KMS-11 (cell line): ENCODE results near the gene RNF34.
"Not testable (repeated sequence)": the region's sequence is repeated elsewhere in the genome, so short reads cannot be mapped to it uniquely, and the experiment has no call there.

Experiments
- H2AFZ ChIP-seq: fragments of 200-600 bp; sonication (generic); 2 replicates; pipeline ENCODE4 v1.6.1; 2016; ENCODE audit warnings: antibody characterized with exemption, mixed run types, low read depth
- H3K27ac ChIP-seq: fragments of 200-600 bp; sonication (generic); 2 replicates; pipeline ENCODE4 v1.6.1; 2016; ENCODE audit warnings: mild to moderate bottlenecking, mixed run types
- H3K27me3 ChIP-seq: fragments of 200-600 bp; sonication (generic); 2 replicates; pipeline ENCODE4 v1.6.1; 2017; ENCODE audit warnings: mild to moderate bottlenecking, low read depth, mixed run types, moderate library complexity; ENCODE audit not compliant: insufficient read depth
- H3K36me3 ChIP-seq: fragments of 200-600 bp; sonication (generic); 2 replicates; pipeline ENCODE4 v1.6.1; 2017; ENCODE audit warnings: mild to moderate bottlenecking, mixed run types; ENCODE audit not compliant: insufficient read depth
- H3K4me1 ChIP-seq: fragments of 200-600 bp; sonication (generic); 2 replicates; pipeline ENCODE4 v1.6.1; 2016; ENCODE audit warnings: mild to moderate bottlenecking, low read depth, mixed run types; ENCODE audit not compliant: poor library complexity, severe bottlenecking
- H3K4me2 ChIP-seq: fragments of 200-600 bp; sonication (generic); 2 replicates; pipeline ENCODE4 v1.7.0; 2016; ENCODE audit warnings: mild to moderate bottlenecking, mixed run types
- H3K4me3 ChIP-seq: fragments of 200-600 bp; sonication (generic); IDR thresholded peaks from 2 replicates; pipeline ENCODE4 v1.6.1; 2017; ENCODE audit warnings: low read depth, low read length, mixed read lengths; ENCODE audit not compliant: insufficient read depth
- H3K79me2 ChIP-seq: fragments of 200-600 bp; sonication (generic); 2 replicates; pipeline ENCODE4 v1.6.1; 2016; ENCODE audit warnings: low read depth, mixed run types; ENCODE audit not compliant: insufficient read depth
- H3K9ac ChIP-seq: fragments of 200-600 bp; sonication (generic); 2 replicates; pipeline ENCODE4 v1.6.1; 2016; ENCODE audit warnings: mild to moderate bottlenecking, mixed run types
- H4K20me1 ChIP-seq: fragments of 200-600 bp; sonication (generic); 2 replicates; pipeline ENCODE4 v1.6.1; 2016; ENCODE audit warnings: mild to moderate bottlenecking, mixed run types; ENCODE audit not compliant: insufficient read depth
- TF ChIP-seq, protein P1 (sequence below): fragments of 200-600 bp; sonication (generic); conservative IDR thresholded peaks from 2 replicates; pipeline ENCODE4 v1.6.1; 2017; ENCODE audit warnings: low read depth, mild to moderate bottlenecking, antibody characterized with exemption, low read length, moderate library complexity, mixed read lengths

RNF34 gene

GRCh38 chr12:121365416-121366062, 34.4 kb upstream of the RNF34 start:
- no peaks in the 10 kb centered on the region for H3K79me2 ChIP-seq
- TF ChIP-seq, protein P1, sequence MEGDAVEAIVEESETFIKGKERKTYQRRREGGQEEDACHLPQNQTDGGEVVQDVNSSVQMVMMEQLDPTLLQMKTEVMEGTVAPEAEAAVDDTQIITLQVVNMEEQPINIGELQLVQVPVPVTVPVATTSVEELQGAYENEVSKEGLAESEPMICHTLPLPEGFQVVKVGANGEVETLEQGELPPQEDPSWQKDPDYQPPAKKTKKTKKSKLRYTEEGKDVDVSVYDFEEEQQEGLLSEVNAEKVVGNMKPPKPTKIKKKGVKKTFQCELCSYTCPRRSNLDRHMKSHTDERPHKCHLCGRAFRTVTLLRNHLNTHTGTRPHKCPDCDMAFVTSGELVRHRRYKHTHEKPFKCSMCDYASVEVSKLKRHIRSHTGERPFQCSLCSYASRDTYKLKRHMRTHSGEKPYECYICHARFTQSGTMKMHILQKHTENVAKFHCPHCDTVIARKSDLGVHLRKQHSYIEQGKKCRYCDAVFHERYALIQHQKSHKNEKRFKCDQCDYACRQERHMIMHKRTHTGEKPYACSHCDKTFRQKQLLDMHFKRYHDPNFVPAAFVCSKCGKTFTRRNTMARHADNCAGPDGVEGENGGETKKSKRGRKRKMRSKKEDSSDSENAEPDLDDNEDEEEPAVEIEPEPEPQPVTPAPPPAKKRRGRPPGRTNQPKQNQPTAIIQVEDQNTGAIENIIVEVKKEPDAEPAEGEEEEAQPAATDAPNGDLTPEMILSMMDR = no peak

DNA sequence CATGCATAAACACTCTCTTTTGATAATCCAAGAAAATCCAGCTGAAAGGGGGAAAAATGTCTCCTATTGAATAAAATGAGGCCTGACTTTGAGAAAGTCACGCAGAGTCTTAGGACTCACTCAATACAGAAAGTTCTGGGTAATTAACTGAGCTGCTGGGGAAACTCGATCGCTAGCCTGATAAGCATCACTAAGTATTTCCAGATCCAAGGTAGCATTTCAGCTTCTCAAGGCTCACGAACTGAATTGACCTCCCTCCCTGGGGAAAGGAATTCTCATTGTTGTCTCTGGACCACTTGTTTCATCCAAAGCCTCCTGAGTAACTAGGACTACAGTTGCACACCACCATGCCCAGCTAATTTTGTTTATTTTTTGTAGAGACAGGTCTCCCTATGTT, 33.9 kb upstream of the RNF34 start:
- TF ChIP-seq, protein P1 = no peak
- Histone ChIP-seq H3K4me2 (no peak overlapping the region), H2AFZ (no peak overlapping the region)

More at GRCh38 chr12:121365416-121366062, 34.4 kb upstream of the RNF34 start:
- Histone ChIP-seq H2AFZ (no peak overlapping the region), H3K4me1 (no peaks in the 10 kb centered on the region), H3K27ac (no peak overlapping the region), H3K4me3 (no peak overlapping the region), H3K9ac (no peak overlapping the region), H3K36me3 (no peaks in the 10 kb centered on the region), H3K27me3 (no peaks in the 10 kb centered on the region), H4K20me1 (no peaks in the 10 kb centered on the region), H3K4me2 (no peak overlapping the region)

DNA sequence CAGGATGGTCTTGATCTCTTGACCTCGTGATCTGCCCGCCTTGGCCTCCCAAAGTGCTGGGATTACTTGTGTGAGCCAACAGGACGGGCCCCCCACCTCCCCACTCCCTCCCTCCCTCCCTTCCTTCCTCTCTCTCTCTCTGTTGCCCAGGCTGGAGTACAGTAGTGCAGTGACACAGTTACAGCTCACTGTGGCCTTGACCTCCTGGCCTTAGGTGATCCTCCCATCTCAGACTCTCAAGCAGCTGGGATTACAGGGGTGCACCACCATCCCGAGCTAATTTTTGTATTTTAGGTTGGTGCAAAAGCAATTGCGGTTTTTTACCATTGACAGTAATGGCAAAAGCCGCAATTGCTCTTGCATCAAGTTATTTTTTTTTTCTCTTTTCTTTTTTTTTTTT, 28.5 kb upstream of the RNF34 start:
- Histone ChIP-seq H3K27ac (no peak overlapping the region), H3K4me1 (no peaks in the 10 kb centered on the region), H3K4me3 (no peak overlapping the region), H2AFZ (no peak overlapping the region), H3K27me3 (no peaks in the 10 kb centered on the region), H4K20me1 (no peaks in the 10 kb centered on the region), H3K79me2 (no peaks in the 10 kb centered on the region), H3K36me3 (no peaks in the 10 kb centered on the region), H3K4me2 (no peak overlapping the region), H3K9ac (no peak overlapping the region)
- TF ChIP-seq, protein P1 = no peak

More for the DNA sequence above, 33.9 kb upstream of the RNF34 start:
- Histone ChIP-seq H3K27me3 (no peaks in the 10 kb centered on the region), H3K36me3 (no peaks in the 10 kb centered on the region), H4K20me1 (no peaks in the 10 kb centered on the region), H3K9ac (no peak overlapping the region), H3K4me1 (no peaks in the 10 kb centered on the region), H3K79me2 (no peaks in the 10 kb centered on the region), H3K4me3 (no peak overlapping the region), H3K27ac (no peak overlapping the region)

GRCh38 chr12:121373755-121374154, 26.2 kb upstream of the RNF34 start:
- no peaks in the 10 kb centered on the region for H4K20me1 ChIP-seq
- H2AFZ ChIP-seq = no peak overlapping the region
- no peak overlapping the region for H3K9ac ChIP-seq
- TF ChIP-seq, protein P1 = no peak
- H3K4me2 ChIP-seq = no peak overlapping the region
- no peaks in the 10 kb centered on the region for H3K27me3 ChIP-seq
- no peak overlapping the region for H3K4me3 ChIP-seq
- no peaks in the 10 kb centered on the region for H3K79me2 ChIP-seq
- H3K4me1 ChIP-seq = no peaks in the 10 kb centered on the region
- H3K27ac ChIP-seq = no peak overlapping the region
- no peaks in the 10 kb centered on the region for H3K36me3 ChIP-seq

GRCh38 chr12:121374336-121374735, 25.6 kb upstream of the RNF34 start:
- not testable (repeated sequence) for H2AFZ ChIP-seq, H3K4me1 ChIP-seq, H3K4me2 ChIP-seq

GRCh38 chr12:121374945-121375584, 24.9 kb upstream of the RNF34 start:
- H3K4me3 ChIP-seq, H3K9ac ChIP-seq, H3K36me3 ChIP-seq, H3K79me2 ChIP-seq, H4K20me1 ChIP-seq, H3K27ac ChIP-seq, H3K27me3 ChIP-seq, H2AFZ ChIP-seq, H3K4me2 ChIP-seq, H3K4me1 ChIP-seq: not testable (repeated sequence)

More at GRCh38 chr12:121374336-121374735, 25.6 kb upstream of the RNF34 start:
- H3K9ac ChIP-seq, H3K36me3 ChIP-seq, H4K20me1 ChIP-seq, H3K27me3 ChIP-seq, H3K4me3 ChIP-seq, H3K79me2 ChIP-seq, H3K27ac ChIP-seq: not testable (repeated sequence)
